NOMO-1 treated with DMSO at 0.1 percent for 48 hours (cell line): Measurements from ENCODE around the gene PLAC1.
A peak's percentile ranks its signal among the peaks of the same experiment; 100 is the strongest.

Experiments
- DNase-seq: peaks from one replicate; lab custom pipeline; 2025; ENCODE audit not compliant: unreplicated experiment; lab: John Stamatoyannopoulos, UW

The PLAC1 gene

GRCh38 chrX:134592303-134592702, 66.0 kb downstream of the PLAC1 start:
- DNase-seq: no peak

- DNase-seq: no peak
Observed at GRCh38 chrX:134591502-134591901, 66.8 kb downstream of the PLAC1 start.

- DNase-seq: no peak
Observed at GRCh38 chrX:134588806-134589205, 69.5 kb downstream of the PLAC1 start.

- no peak for DNase-seq
Observed at GRCh38 chrX:134580907-134581306, 77.4 kb downstream of the PLAC1 start.

GRCh38 chrX:134573683-134574035, 84.6 kb downstream of the PLAC1 start:
- DNase-seq: no peak

- no peak for DNase-seq
Observed at GRCh38 chrX:134572816-134573682, 85.2 kb downstream of the PLAC1 start.

- DNase-seq: no peak
Observed at GRCh38 chrX:134571796-134572195, 86.5 kb downstream of the PLAC1 start.

GRCh38 chrX:134570899-134571298, 87.4 kb downstream of the PLAC1 start:
- DNase-seq: peak; percentile 65

GRCh38 chrX:134570509-134570846, 87.8 kb downstream of the PLAC1 start:
- DNase-seq: no peak

- no peak for DNase-seq
Observed at GRCh38 chrX:134569306-134569705, 89.0 kb downstream of the PLAC1 start.

- DNase-seq: no peak
Observed at GRCh38 chrX:134568285-134569016, 89.8 kb downstream of the PLAC1 start.

- DNase-seq: no peak
Observed at GRCh38 chrX:134566506-134566905, 91.8 kb downstream of the PLAC1 start.

- no peak for DNase-seq
Observed at GRCh38 chrX:134562002-134562401, 96.3 kb downstream of the PLAC1 start.

GRCh38 chrX:134558133-134558532, 100.1 kb downstream of the PLAC1 start:
- no peak for DNase-seq

GRCh38 chrX:134554291-134554690, 104.0 kb downstream of the PLAC1 start:
- DNase-seq: no peak

GRCh38 chrX:134552351-134552750, 105.9 kb downstream of the PLAC1 start:
- no peak for DNase-seq

GRCh38 chrX:134551376-134552048, 106.8 kb downstream of the PLAC1 start:
- no peak for DNase-seq

GRCh38 chrX:134548257-134549201, 109.7 kb downstream of the PLAC1 start:
- DNase-seq: no peak

GRCh38 chrX:134547047-134547679, 111.1 kb downstream of the PLAC1 start:
- no peak for DNase-seq

GRCh38 chrX:134546187-134546586, 112.1 kb downstream of the PLAC1 start:
- DNase-seq: no peak
